Activated gamma-delta T cell treated with anti-CD3 and anti-CD28 coated beads, Interleukin-2, amount 50 U/mL, for 16 hours (primary cell): ENCODE data around the gene SPATA20.
A peak's percentile ranks its signal among the peaks of the same experiment; 100 is the strongest.

Experiments
- DNase-seq: peaks from one replicate; pipeline ENCODE4 v3.0.0-alpha.2; 2020; ENCODE audit warnings: low read depth

SPATA20 gene

GRCh38 chr17:50547035-50547735 lies at the start of gene SPATA20:
Gene SPATA20, plus strand, starts transcription at chr17:50547174. Its CDS starts 35 bp downstream, at chr17:50547209.
- DNase-seq: peak; percentile 68

GRCh38 chr17:50498021-50498874 lies 48.7 kb upstream of the SPATA20 start:
- no peak for DNase-seq

GRCh38 chr17:50499270-50499669 lies 47.7 kb upstream of the SPATA20 start:
- no peak for DNase-seq

- DNase-seq: no peak
These were observed 47.3 kb upstream of the SPATA20 start for GRCh38 chr17:50499721-50500120.

- no peak for DNase-seq
These were observed 45.9 kb upstream of the SPATA20 start for GRCh38 chr17:50501054-50501453.

- DNase-seq: no peak
These were observed 44.5 kb upstream of the SPATA20 start for GRCh38 chr17:50502301-50502990.

GRCh38 chr17:50505591-50506130 lies 41.3 kb upstream of the SPATA20 start:
- DNase-seq: no peak

- no peak for DNase-seq
These were observed 40.7 kb upstream of the SPATA20 start for GRCh38 chr17:50506298-50506697.

GRCh38 chr17:50507871-50508572 lies 39.0 kb upstream of the SPATA20 start, which contains the start of gene MYCBPAP:
Gene MYCBPAP, plus strand, starts transcription at chr17:50508439. Its CDS starts 236 bp downstream, at chr17:50508675.
- peak; percentile 44 for DNase-seq

GRCh38 chr17:50508573-50509460 lies 38.2 kb upstream of the SPATA20 start:
- DNase-seq: no peak

- DNase-seq: no peak
These were observed 35.9 kb upstream of the SPATA20 start for GRCh38 chr17:50511058-50511457.

- no peak for DNase-seq
These were observed 33.5 kb upstream of the SPATA20 start for GRCh38 chr17:50513495-50513894.

- no peak for DNase-seq
These were observed 32.6 kb upstream of the SPATA20 start for GRCh38 chr17:50514388-50514787.

GRCh38 chr17:50514936-50515702 lies 31.9 kb upstream of the SPATA20 start:
- no peak for DNase-seq

- no peak for DNase-seq
These were observed 30.0 kb upstream of the SPATA20 start for GRCh38 chr17:50517011-50517410.

- DNase-seq: no peak
These were observed 29.2 kb upstream of the SPATA20 start for GRCh38 chr17:50517504-50518383.

- DNase-seq: no peak
These were observed 28.5 kb upstream of the SPATA20 start for GRCh38 chr17:50518384-50519023.

GRCh38 chr17:50519141-50519834 lies 27.7 kb upstream of the SPATA20 start:
- DNase-seq: no peak
